Lung (tissue), 12 donors: ENCODE data around the gene IFRD2. TPM values are rescaled to one million over a fixed set of nuclear protein-coding genes. Genes with fewer than 3 reads are reported as not detected.

Source experiments
- ATAC-seq: fragments of 200-7000 bp; cut with Tn5 transposase; one replicate; pipeline ENCODE4 v1.9.1; 2020; ENCODE audit warnings: moderate number of reproducible peaks; ENCODE audit not compliant: insufficient read depth, low FRiP score
- DNase-seq, 3 donors: peaks; one replicate each; pipeline ENCODE4 v3.0.0-alpha.2; 2013 to 2017
- H3K27ac ChIP-seq, 2 donors: one replicate each; pipeline ENCODE4 v1.5.1; 2013; ENCODE audit warnings: mild to moderate bottlenecking in 2 of 2, moderate library complexity in 2 of 2, control low read depth in 1 of 2, inconsistent platforms in 1 of 2, low read depth in 1 of 2, low read length in 1 of 2
- H3K27me3 ChIP-seq, 3 donors: one replicate each; pipeline ENCODE4 v1.5.1; 2013; ENCODE audit warnings: low read length in 2 of 3; ENCODE audit not compliant: control insufficient read depth in 3 of 3, insufficient read depth in 3 of 3
- H3K36me3 ChIP-seq, 4 donors: one replicate each; pipeline ENCODE4 v1.5.1; 2013; ENCODE audit warnings: low read length in 4 of 4, mild to moderate bottlenecking in 1 of 4, moderate library complexity in 1 of 4; ENCODE audit not compliant: control insufficient read depth in 4 of 4, insufficient read depth in 4 of 4
- H3K4me1 ChIP-seq, 5 donors: one replicate each; pipeline ENCODE4 v1.5.1; 2013; ENCODE audit warnings: low read length in 5 of 5, mild to moderate bottlenecking in 2 of 5, moderate library complexity in 1 of 5; ENCODE audit not compliant: control insufficient read depth in 5 of 5, insufficient read depth in 5 of 5
- H3K4me3 ChIP-seq: one replicate; pipeline ENCODE4 v1.5.1; 2013; ENCODE audit warnings: mild to moderate bottlenecking, control low read depth, moderate library complexity
- H3K9ac ChIP-seq, 2 donors: one replicate each; pipeline ENCODE4 v1.5.1; 2013; ENCODE audit warnings: low read length in 2 of 2, control low read depth in 1 of 2; ENCODE audit not compliant: insufficient read depth in 1 of 2
- H3K9me3 ChIP-seq, 4 donors: one replicate each; pipeline ENCODE4 v1.5.1; 2013; ENCODE audit warnings: low read length in 3 of 4, mild to moderate bottlenecking in 1 of 4, moderate library complexity in 1 of 4; ENCODE audit not compliant: control insufficient read depth in 4 of 4, insufficient read depth in 3 of 4
- WGBS, 2 donors: extraction: QIAGEN DNeasy Blood & Tissue Kit; methylation state at CpG; one replicate each; pipeline ENCODE4 v1.1.7; 2013; 5-methylcytosine and 5-hydroxymethylcytosine counted together
- polyA plus RNA-seq, 2 donors: library from polyadenylated mRNA; stranded (reverse); fragments of 200-250 nt; gene quantifications; one replicate each; pipeline ENCODE4 v1.2.1, GENCODE V29; 2013
- total RNA-seq, 2 donors: library from RNA; depleted of rRNA in 1 of 2; stranded (reverse); fragments of >200 nt in 1 of 2; gene quantifications; one replicate each; pipeline ENCODE4 v1.2.1, GENCODE V29; 2014 to 2021
- TF ChIP-seq, protein P1 (sequence below): IDR thresholded peaks from 2 replicates; pipeline ENCODE4 v1.5.1; 2012; ENCODE audit warnings: mild to moderate bottlenecking; ENCODE audit errors: control extremely low read depth, extremely low read depth
- donor health status: control.
- donor health status: control.
- donor health status: Bipolar disorder and iron deficiency.
- donor health status: healthy.
- donor health status: DM: yes; HTN: yes; CAD: no.

IFRD2 gene
- total and polyA plus RNA-seq, 4 donors, result 14.7 to 107 (median 95.1) TPM

DNA sequence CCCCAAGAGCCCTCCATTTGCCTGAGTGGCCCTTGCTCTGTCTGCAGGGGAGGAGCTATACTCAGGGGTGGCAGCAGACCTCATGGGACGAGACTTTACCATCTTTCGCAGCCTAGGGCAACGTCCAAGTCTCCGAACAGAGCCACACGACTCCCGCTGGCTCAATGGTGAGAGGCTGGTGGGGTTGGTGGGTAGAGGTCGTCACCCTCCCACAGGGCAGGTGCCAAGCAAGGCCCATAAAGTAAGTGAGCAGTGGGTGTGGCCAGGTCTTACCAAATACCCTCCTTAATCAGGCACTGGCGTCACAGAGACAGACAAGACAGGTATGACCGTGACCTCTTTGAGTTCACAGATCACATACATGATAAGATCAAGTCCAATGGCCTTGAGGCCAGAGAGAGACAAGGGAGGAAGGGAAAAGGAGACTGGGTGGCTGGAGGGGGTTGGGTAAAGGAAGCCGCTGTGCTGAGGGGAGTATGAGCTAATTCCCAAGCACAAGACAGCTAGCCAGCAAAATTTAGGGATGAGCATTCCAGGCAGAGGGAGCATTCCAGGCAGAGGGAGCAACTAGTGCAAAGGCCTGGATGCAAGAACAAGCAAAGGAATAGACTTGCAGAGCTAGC lies 20.8 kb downstream of the IFRD2 start:
- Histone ChIP-seq H3K27ac (peak overlapping the region in 1 of 2 donors; percentile 0), H3K4me1 (peaks cover 0 to 47% (median 26%) of the 10 kb centered on the region in 5 donors), H3K36me3 (peaks cover 0 to 1% (median 0%) of the 10 kb centered on the region in 4 donors), H3K27me3 (peaks cover 0 to 27% (median 21%) of the 10 kb centered on the region in 3 donors), H3K9me3 (no peaks in the 10 kb centered on the region), H3K4me3 (no peak overlapping the region), H3K9ac (no peak overlapping the region)
- TF ChIP-seq, protein P1, sequence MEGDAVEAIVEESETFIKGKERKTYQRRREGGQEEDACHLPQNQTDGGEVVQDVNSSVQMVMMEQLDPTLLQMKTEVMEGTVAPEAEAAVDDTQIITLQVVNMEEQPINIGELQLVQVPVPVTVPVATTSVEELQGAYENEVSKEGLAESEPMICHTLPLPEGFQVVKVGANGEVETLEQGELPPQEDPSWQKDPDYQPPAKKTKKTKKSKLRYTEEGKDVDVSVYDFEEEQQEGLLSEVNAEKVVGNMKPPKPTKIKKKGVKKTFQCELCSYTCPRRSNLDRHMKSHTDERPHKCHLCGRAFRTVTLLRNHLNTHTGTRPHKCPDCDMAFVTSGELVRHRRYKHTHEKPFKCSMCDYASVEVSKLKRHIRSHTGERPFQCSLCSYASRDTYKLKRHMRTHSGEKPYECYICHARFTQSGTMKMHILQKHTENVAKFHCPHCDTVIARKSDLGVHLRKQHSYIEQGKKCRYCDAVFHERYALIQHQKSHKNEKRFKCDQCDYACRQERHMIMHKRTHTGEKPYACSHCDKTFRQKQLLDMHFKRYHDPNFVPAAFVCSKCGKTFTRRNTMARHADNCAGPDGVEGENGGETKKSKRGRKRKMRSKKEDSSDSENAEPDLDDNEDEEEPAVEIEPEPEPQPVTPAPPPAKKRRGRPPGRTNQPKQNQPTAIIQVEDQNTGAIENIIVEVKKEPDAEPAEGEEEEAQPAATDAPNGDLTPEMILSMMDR, result no peak
- WGBS, 2 donors, result 68 to 88% methylated on average over 10 of the region's 10 CpGs
- ATAC-seq, result no peak
- DNase-seq, result no peak

DNA sequence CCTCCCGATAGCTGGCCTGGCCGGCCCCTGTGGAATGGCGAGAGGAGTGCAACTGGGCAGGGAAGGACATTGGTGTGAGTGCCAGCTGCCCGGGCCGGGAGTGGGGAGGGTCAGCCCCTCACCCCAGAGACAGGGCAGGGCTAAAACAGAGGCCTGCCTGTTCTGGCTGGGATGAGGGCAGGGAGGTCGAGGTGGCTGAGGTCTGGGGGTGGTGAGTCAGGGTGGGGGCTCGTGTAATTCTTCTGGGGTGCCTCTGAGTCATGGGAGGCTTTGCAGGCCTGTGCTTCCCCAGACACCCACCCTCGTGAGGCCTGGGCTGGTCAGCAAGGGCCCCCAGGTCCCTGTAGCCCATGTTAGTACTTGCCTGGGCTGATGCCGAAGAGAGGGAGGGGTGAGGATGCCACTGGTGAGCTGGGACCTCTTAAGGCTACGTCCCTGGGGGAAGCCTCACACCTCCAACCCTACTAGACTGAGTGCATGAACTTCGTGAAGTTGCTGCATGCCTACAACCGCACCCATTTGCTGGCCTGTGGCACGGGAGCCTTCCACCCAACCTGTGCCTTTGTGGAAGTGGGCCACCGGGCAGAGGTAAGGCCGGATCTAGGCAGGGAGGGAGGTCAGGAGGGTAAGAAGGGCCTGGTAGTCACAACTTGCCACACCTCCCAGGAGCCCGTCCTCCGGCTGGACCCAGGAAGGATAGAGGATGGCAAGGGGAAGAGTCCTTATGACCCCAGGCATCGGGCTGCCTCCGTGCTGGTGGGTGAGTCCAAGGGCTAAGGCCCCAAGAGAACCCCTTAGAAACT lies 21.6 kb downstream of the IFRD2 start:
- H3K36me3 ChIP-seq, result peaks cover 0 to 1% (median 0%) of the 10 kb centered on the region in 4 donors
- H3K9ac ChIP-seq, result peak overlapping the region in 1 of 2 donors; percentile 13
- peaks cover 0 to 55% (median 30%) of the 10 kb centered on the region in 5 donors for H3K4me1 ChIP-seq
- ATAC-seq, result no peak
- no peak for DNase-seq
- no peak overlapping the region for H3K4me3 ChIP-seq
- peak overlapping the region in 1 of 2 donors; percentile 55 for H3K27ac ChIP-seq
- TF ChIP-seq, protein P1, result no peak
- H3K27me3 ChIP-seq, result peaks cover 0 to 23% (median 21%) of the 10 kb centered on the region in 3 donors
- H3K9me3 ChIP-seq, result no peaks in the 10 kb centered on the region
- 77 to 83% methylated on average over 19 of the region's 19 CpGs for WGBS, 2 donors

DNA sequence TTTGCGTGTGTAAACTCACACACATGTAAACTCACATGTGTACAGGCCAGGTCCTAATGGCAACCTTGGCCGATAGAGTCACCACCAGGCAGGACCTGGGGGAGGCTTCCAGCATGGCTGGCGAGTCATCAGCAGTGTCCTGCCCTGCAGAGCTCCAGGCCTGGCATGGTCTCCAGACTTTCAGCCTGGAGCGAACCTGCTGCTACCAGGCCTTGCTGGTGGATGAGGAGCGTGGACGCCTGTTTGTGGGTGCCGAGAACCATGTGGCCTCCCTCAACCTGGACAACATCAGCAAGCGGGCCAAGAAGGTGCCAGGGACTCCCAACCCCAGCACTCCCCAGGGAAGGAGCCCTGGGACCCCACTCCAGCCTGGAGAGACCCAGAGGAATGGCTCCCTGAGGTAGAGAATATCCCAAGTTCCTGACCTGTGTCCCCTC lies 22.2 kb downstream of the IFRD2 start:
- Histone ChIP-seq H3K9me3 (no peaks in the 10 kb centered on the region), H3K36me3 (peaks cover 0 to 1% (median 0%) of the 10 kb centered on the region in 4 donors), H3K27ac (peak overlapping the region in 1 of 2 donors; percentile 55), H3K4me1 (peaks cover 0 to 56% (median 36%) of the 10 kb centered on the region in 5 donors), H3K4me3 (no peak overlapping the region), H3K9ac (no peak overlapping the region), H3K27me3 (peaks cover 0 to 20% (median 17%) of the 10 kb centered on the region in 3 donors)
- TF ChIP-seq, protein P1, result no peak
- 86 to 93% methylated on average over 8 of the region's 8 CpGs for WGBS, 2 donors
- DNase-seq, result no peak
- no peak for ATAC-seq
